IPS-NIHi7 (cell line): ENCODE data around the gene ATAD1.
"Not testable (repeated sequence)": the region's sequence is repeated elsewhere in the genome, so short reads cannot be mapped to it uniquely, and the experiment has no call there.

Experiments
- DNase-seq: peaks from one replicate; pipeline ENCODE4 v3.0.0; 2012; ENCODE audit warnings: mixed read lengths; ENCODE audit errors: extremely low spot score

The ATAD1 gene

GRCh38 chr10:87846023-87846422 is 28.0 kb upstream of the ATAD1 start:
- no peak for DNase-seq

- no peak for DNase-seq
Observed at GRCh38 chr10:87845624-87845998, 27.6 kb upstream of the ATAD1 start.

GRCh38 chr10:87844837-87845623 is 27.0 kb upstream of the ATAD1 start:
- DNase-seq = no peak

GRCh38 chr10:87843714-87844113 is 25.7 kb upstream of the ATAD1 start:
- DNase-seq = no peak

- no peak for DNase-seq
Observed at GRCh38 chr10:87842776-87843497, 24.9 kb upstream of the ATAD1 start.

- DNase-seq = no peak
Observed at GRCh38 chr10:87842220-87842641, 24.2 kb upstream of the ATAD1 start.

- DNase-seq = no peak
Observed at GRCh38 chr10:87841186-87841585, 23.2 kb upstream of the ATAD1 start.

GRCh38 chr10:87838650-87839049 is 20.6 kb upstream of the ATAD1 start:
- DNase-seq = no peak

- DNase-seq = no peak
Observed at GRCh38 chr10:87837445-87837844, 19.4 kb upstream of the ATAD1 start.

GRCh38 chr10:87836098-87836497 is 18.1 kb upstream of the ATAD1 start:
- no peak for DNase-seq

GRCh38 chr10:87829986-87830729 is 12.1 kb upstream of the ATAD1 start:
- no peak for DNase-seq

- DNase-seq = not testable (repeated sequence)
Observed at GRCh38 chr10:87829051-87829450, 11.0 kb upstream of the ATAD1 start.

GRCh38 chr10:87827681-87828080 is 9.7 kb upstream of the ATAD1 start:
- DNase-seq = no peak

- DNase-seq = no peak
Observed at GRCh38 chr10:87826653-87827052, 8.6 kb upstream of the ATAD1 start.

- no peak for DNase-seq
Observed at GRCh38 chr10:87819289-87819585, 1.2 kb upstream of the ATAD1 start.

GRCh38 chr10:87818505-87819288 is 671 bp upstream of the ATAD1 start:
- peak; percentile 23 for DNase-seq

GRCh38 chr10:87816898-87817608 is 973 bp downstream of the ATAD1 start:
- no peak for DNase-seq

- DNase-seq = no peak
Observed at GRCh38 chr10:87816163-87816897, 1.7 kb downstream of the ATAD1 start.

- DNase-seq = no peak
Observed at GRCh38 chr10:87804939-87805569, 13.0 kb downstream of the ATAD1 start.

GRCh38 chr10:87803831-87804230 is 14.2 kb downstream of the ATAD1 start:
- DNase-seq = no peak
